Ovary (tissue), 9 donors: ENCODE results near the gene RARRES1. TPM values are rescaled to one million over a fixed set of nuclear protein-coding genes. Genes with fewer than 3 reads are reported as not detected.

Experiments used
- DNase-seq, 5 donors: peaks; one replicate each; pipeline ENCODE4 v3.0.0-alpha.2; 2019 to 2020
- H3K27ac ChIP-seq, 2 donors: fragments of 200-600 bp; one replicate each; pipeline versions ENCODE4 v1.5.1 to v1.8.0; 2019 to 2022
- H3K27me3 ChIP-seq: fragments of 200-600 bp; one replicate; pipeline ENCODE4 v1.8.0; 2022
- H3K36me3 ChIP-seq: fragments of 200-600 bp; sonication (generic); one replicate; pipeline ENCODE4 v1.5.1; 2019
- H3K4me1 ChIP-seq: one replicate; pipeline ENCODE4 v1.8.1; 2013; ENCODE audit warnings: mild to moderate bottlenecking, moderate library complexity; ENCODE audit not compliant: insufficient read depth
- H3K4me3 ChIP-seq: fragments of 200-600 bp; sonication (generic); one replicate; pipeline ENCODE4 v1.5.1; 2017
- H3K9me3 ChIP-seq, 2 donors: fragments of 200-600 bp in 1 of 2; sonication (generic) in 1 of 2; one replicate each; pipeline versions ENCODE4 v1.5.1 to v1.8.1; 2013 to 2019; ENCODE audit warnings: mild to moderate bottlenecking in 1 of 2, moderate library complexity in 1 of 2
- EP300 ChIP-seq: sonication (generic); formaldehyde crosslinking; IDR thresholded peaks from one replicate; pipeline ENCODE4 v1.6.1; 2017; ENCODE audit warnings: antibody characterized with exemption
- POLR2A ChIP-seq: fragments of 450-650 bp; IDR thresholded peaks from one replicate; pipeline ENCODE4 v1.6.1; 2017; ENCODE audit warnings: antibody characterized with exemption, mild to moderate bottlenecking, moderate library complexity
- WGBS, 3 donors: extraction: QIAGEN DNeasy Blood & Tissue Kit in 1 of 3; methylation state at CpG; one replicate each; pipeline versions ENCODE4 v1.1.5 to v1.1.7; 2013 to 2017; 5-methylcytosine and 5-hydroxymethylcytosine counted together
- intact Hi-C, 4 donors: fragments of 100-400 bp; cut with DNase I; formaldehyde crosslinking; loops; one replicate each; pipeline versions ENCODE4 v1.11.0 to v1.15.1; 2022 to 2023
- polyA plus RNA-seq, 2 donors: library from polyadenylated mRNA; stranded (reverse); fragments of 200-250 nt in 1 of 2; fragments of 350-450 nt in 1 of 2; fragmentation: Illumina TruSeq in 1 of 2; extraction: RNeasy Lipid Tissue Mini Kit (QIAGEN cat#74804) in 1 of 2; gene quantifications; one replicate each; pipeline ENCODE4 v1.2.3, GENCODE V29; 2013 to 2014
- total RNA-seq, 7 donors: library from RNA; depleted of rRNA in 2 of 7; stranded (reverse); fragments of >200 nt in 2 of 7; fragmentation: NEBNext Ultra II Directional in 3 of 7; extraction: Animal tissue kit (Norgen Biotek cat#: 25700) in 3 of 7; gene quantifications; one replicate each; pipeline versions ENCODE4 v1.1.0 to v1.2.4, GENCODE V29; 2016 to 2023
- TF ChIP-seq, protein P1 (sequence below), 3 donors: fragments of 450-650 bp in 2 of 3; fragments of 200-600 bp in 1 of 3; IDR thresholded peaks; one replicate each; pipeline versions ENCODE4 v1.5.1 to v1.8.0; 2016 to 2022; ENCODE audit warnings: antibody characterized with exemption in 3 of 3, mild to moderate bottlenecking in 1 of 3
- donor health status: DM: no; HTN: no; CAD: no; lungs with moderate emphysema.
- donor health status: DM: no; HTN: no; CAD: no.
- donor health status: Bipolar disorder and iron deficiency.
- donor health status: DM: yes; HTN: yes; CAD: no.
- donor health status: DM: no; HTN: no; CAD: no.
- donor health status: DM: yes; HTN: yes; CAD: no.

RARRES1 gene
- total and polyA plus RNA-seq, 9 donors = 11.1 to 283 (median 50.6) TPM

DNA sequence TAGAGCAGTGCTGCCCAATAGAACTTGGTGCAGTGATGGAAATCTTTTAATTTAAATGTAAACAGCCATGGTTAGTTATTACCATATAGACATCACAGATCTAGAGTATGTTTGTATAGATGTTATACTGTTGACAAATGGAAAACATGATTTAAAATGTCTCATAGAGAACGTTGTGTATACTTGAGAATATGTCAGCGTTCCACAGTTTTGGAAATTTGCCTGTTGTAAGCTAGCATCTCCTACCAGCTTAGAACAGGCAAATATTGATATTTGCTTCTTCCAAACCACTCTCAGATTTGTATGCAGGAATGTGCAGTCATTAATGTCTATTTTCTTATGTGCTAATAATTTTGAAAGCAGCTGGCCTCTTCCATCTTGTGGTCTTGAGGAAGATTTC, 51.4 kb downstream of the RARRES1 start:
- Histone ChIP-seq H3K27ac (no peak overlapping the region), H3K27me3 (no peaks in the 10 kb centered on the region), H3K9me3 (no peaks in the 10 kb centered on the region), H3K4me3 (no peak overlapping the region), H3K36me3 (no peaks in the 10 kb centered on the region), H3K4me1 (no peaks in the 10 kb centered on the region)
- intact Hi-C loops = no loop called here
- TF ChIP-seq, protein P1, sequence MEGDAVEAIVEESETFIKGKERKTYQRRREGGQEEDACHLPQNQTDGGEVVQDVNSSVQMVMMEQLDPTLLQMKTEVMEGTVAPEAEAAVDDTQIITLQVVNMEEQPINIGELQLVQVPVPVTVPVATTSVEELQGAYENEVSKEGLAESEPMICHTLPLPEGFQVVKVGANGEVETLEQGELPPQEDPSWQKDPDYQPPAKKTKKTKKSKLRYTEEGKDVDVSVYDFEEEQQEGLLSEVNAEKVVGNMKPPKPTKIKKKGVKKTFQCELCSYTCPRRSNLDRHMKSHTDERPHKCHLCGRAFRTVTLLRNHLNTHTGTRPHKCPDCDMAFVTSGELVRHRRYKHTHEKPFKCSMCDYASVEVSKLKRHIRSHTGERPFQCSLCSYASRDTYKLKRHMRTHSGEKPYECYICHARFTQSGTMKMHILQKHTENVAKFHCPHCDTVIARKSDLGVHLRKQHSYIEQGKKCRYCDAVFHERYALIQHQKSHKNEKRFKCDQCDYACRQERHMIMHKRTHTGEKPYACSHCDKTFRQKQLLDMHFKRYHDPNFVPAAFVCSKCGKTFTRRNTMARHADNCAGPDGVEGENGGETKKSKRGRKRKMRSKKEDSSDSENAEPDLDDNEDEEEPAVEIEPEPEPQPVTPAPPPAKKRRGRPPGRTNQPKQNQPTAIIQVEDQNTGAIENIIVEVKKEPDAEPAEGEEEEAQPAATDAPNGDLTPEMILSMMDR (IDR thresholded peaks at IDR 0.05) = no peak
- TF ChIP-seq EP300 (no peak), POLR2A (no peak)
- 55 to 75% (median 59%) methylated on average over 2 of the region's 2 CpGs for WGBS, 3 donors
- no peak for DNase-seq

DNA sequence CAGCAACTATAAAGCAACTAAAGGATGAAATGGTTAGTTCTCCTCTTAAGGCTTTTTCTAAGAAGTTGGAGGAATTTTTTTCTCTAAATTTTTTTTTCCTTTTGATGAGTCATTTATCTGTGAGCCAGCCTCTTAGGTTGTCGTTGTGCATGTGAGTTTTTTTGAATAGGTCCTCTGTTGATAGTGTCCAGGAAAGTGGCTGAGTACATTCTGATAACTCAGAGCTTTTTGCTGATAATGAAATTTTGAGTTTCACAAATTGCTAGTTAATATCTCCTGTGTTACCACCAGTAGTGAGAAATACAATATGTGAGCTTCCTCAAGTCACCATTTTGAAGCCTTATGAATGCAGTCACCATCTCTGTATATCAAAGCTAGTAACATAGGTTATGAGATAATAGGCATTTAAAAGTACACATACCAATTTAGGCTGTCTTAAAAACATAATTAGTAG, 52.7 kb downstream of the RARRES1 start:
- TF ChIP-seq EP300 (no peak), POLR2A (no peak)
- TF ChIP-seq, protein P1 (IDR thresholded peaks at IDR 0.05) = no peak
- H3K36me3 ChIP-seq = no peaks in the 10 kb centered on the region
- intact Hi-C loops = loop anchor here in 1 of 4 donors (10.0 kb wide), 1 partner anchor 45 kb away; no protein-coding TSS in a partner anchor
- no peak for DNase-seq
- H3K4me1 ChIP-seq = no peaks in the 10 kb centered on the region
- H3K27me3 ChIP-seq = no peaks in the 10 kb centered on the region
- H3K27ac ChIP-seq = no peak overlapping the region
- 14 to 22% (median 20%) methylated on average over 1 of the region's 1 CpG for WGBS, 3 donors
- no peaks in the 10 kb centered on the region for H3K9me3 ChIP-seq
- H3K4me3 ChIP-seq = no peak overlapping the region

DNA sequence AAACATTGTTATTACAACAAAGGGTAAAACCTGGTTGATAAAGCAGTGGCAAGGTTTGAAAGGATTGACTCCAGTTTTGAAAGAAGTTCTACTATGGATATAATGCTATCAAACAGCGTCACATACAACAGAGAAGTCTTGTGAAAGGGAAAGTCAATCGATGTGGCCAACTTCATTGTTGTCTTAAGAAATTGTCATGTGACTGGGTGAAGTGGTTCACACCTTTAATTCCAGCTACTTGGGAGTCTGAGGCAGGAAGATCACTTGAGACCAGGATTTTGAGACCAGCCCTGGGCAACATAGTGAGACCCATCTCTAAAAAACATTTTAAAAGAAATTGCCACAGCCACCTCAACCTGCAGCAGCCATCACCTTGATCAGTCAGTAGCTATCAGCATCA, 53.6 kb downstream of the RARRES1 start:
- H3K4me1 ChIP-seq = no peaks in the 10 kb centered on the region
- no peak overlapping the region for H3K4me3 ChIP-seq
- no peaks in the 10 kb centered on the region for H3K9me3 ChIP-seq
- no peak for DNase-seq
- TF ChIP-seq EP300 (no peak), POLR2A (no peak)
- TF ChIP-seq, protein P1 (IDR thresholded peaks at IDR 0.05) = no peak
- H3K27me3 ChIP-seq = no peaks in the 10 kb centered on the region
- WGBS, 3 donors = 91 to 95% (median 95%) methylated on average over 2 of the region's 2 CpGs
- no peak overlapping the region for H3K27ac ChIP-seq
- no peaks in the 10 kb centered on the region for H3K36me3 ChIP-seq
- intact Hi-C loops = loop anchor here in 1 of 4 donors (10.0 kb wide), 1 partner anchor 46 kb away; no protein-coding TSS in a partner anchor

DNA sequence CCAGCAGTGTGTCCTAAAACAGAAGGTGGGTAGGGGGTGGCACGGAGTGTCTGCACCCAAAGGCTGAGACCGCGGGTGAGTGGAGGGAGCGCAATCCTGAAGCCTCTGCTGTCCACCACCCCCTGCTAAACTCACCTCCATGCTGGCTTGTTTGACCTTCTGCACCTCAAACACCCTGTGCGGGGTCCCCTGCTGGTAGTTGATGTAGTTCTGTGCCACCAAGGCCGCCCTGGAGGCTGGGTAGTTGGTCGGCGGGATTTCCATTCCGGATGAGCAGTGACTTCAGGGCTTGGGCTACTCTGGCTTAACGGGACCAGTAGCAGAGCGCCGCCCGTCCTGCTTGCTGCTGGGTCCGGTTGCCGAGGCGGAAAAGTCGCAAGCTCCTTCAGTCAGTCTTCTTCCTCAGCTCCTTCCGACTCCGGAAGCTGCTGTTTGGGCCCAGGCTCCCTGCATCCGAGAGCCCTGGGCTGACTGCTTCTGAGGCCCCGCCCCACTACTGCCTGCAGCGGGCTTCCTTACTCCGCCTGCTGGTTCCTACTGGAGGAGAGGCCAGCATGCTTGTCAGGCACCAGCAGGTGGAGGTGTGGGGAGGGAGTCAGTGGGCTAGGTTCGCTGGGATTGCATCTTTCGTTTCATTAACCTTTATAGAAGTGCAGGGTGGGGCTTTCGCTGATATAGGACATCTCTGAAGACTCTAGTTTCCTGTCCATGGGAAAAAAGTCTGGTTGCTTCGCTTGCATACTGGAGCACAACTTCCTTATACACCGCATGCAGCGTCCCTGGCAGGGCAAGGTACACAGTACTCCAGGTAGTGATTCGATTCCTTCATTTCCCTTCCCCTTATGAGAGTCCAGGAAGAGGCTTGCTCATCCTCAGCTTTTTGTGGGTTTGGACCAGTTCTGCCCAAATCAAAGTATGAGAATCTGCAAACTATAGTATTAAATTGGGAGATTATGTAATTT, 59.8 kb downstream of the RARRES1 start, which contains the start of gene LXN:
TSS of gene LXN (minus strand) at position 434 of the 962 bp plus-strand sequence. CDS start at position 264, 170 bp downstream.
- no peaks in the 10 kb centered on the region for H3K36me3 ChIP-seq
- 9 to 10% (median 9%) methylated on average over 30 of the region's 30 CpGs for WGBS, 3 donors
- no peaks in the 10 kb centered on the region for H3K27me3 ChIP-seq
- no peaks in the 10 kb centered on the region for H3K9me3 ChIP-seq
- H3K27ac ChIP-seq = peak within 1 kb of the TSS; percentile 18 to 64
- TF ChIP-seq EP300 (no peak), POLR2A (no peak)
- TF ChIP-seq, protein P1 (IDR thresholded peaks at IDR 0.05) = peak; percentile 57 to 69 (median 68)
- H3K4me1 ChIP-seq = no peaks in the 10 kb centered on the region
- DNase-seq = peak; percentile 81 to 85 (median 83)
- intact Hi-C loops = loop anchor here in 1 of 4 donors (10.0 kb wide), 1 partner anchor 52 kb away; no protein-coding TSS in a partner anchor
- H3K4me3 ChIP-seq = peak within 1 kb of the TSS; percentile 58
